Esophagus squamous epithelium (tissue), 5 donors: ENCODE measurements around the gene CD160. TPM values are rescaled to one million over a fixed set of nuclear protein-coding genes. Genes with fewer than 3 reads are reported as not detected.

Experiments used
- DNase-seq: peaks from one replicate; lab custom pipeline; 2025; lab: John Stamatoyannopoulos, UW
- H3K27ac ChIP-seq, 4 donors: fragments of 200-600 bp; sonication (generic); one replicate each; pipeline ENCODE4 v1.5.1; 2016 to 2019; ENCODE audit warnings: mild to moderate bottlenecking in 1 of 4
- H3K27me3 ChIP-seq, 4 donors: fragments of 200-600 bp; sonication (generic); 1 replicate in 3 of 4; 2 replicates in 1 of 4; pipeline versions ENCODE4 v1.5.1 to v1.6.0; 2017 to 2021; ENCODE audit warnings: antibody characterized with exemption in 1 of 4
- H3K36me3 ChIP-seq, 3 donors: fragments of 200-600 bp; sonication (generic); one replicate each; pipeline ENCODE4 v1.5.1; 2016 to 2019
- H3K4me1 ChIP-seq, 3 donors: fragments of 200-600 bp; sonication (generic); one replicate each; pipeline ENCODE4 v1.5.1; 2017 to 2019
- H3K4me3 ChIP-seq, 4 donors: fragments of 200-600 bp; sonication (generic); 1 replicate in 3 of 4; 2 replicates in 1 of 4; pipeline ENCODE4 v1.5.1; 2016 to 2019; ENCODE audit warnings: mild to moderate bottlenecking in 2 of 4, moderate library complexity in 1 of 4
- H3K9me3 ChIP-seq, 3 donors: fragments of 200-600 bp; sonication (generic); one replicate each; pipeline ENCODE4 v1.5.1; 2016 to 2019
- CTCF ChIP-seq, 6 experiments: fragments of 450-650 bp in 4 of 6; fragments of 200-600 bp in 2 of 6; sonication (generic) in 2 of 6; IDR thresholded peaks; one replicate each; pipeline ENCODE4 v1.5.1; 2016 to 2019; ENCODE audit warnings: antibody characterized with exemption in 6 of 6, mild to moderate bottlenecking in 4 of 6, moderate library complexity in 4 of 6
- POLR2A ChIP-seq, 4 donors: fragments of 450-650 bp; IDR thresholded peaks; one replicate each; pipeline ENCODE4 v1.6.1; 2017; ENCODE audit warnings: antibody characterized with exemption in 4 of 4, mild to moderate bottlenecking in 4 of 4, moderate library complexity in 3 of 4
- WGBS, 2 donors: methylation state at CpG; one replicate each; pipeline ENCODE4 v1.1.5; 2018; 5-methylcytosine and 5-hydroxymethylcytosine counted together
- intact Hi-C: fragments of 100-400 bp; cut with DNase I; formaldehyde crosslinking; loops from one replicate; pipeline ENCODE4 v1.15.0; 2022
- total RNA-seq, 4 donors: library from RNA; depleted of rRNA; stranded (reverse); fragments of >200 nt; gene quantifications; one replicate each; pipeline ENCODE4 v1.1.0, GENCODE V29; 2016
- donor health status: DM: yes; HTN: yes; CAD: no.

Gene CD160
- total RNA-seq, 4 donors from 2014 or later, result not detected

- H3K27me3 ChIP-seq, result no peaks in the 10 kb centered on the region
- WGBS, 2 donors, result 91 to 95% methylated on average over 3 of the region's 3 CpGs
- no peak for DNase-seq
Measured at GRCh38 chr1:145696630-145696960, 22.7 kb upstream of the CD160 start.

GRCh38 chr1:145701306-145701862 lies 17.9 kb upstream of the CD160 start:
- H3K4me3 ChIP-seq, result no peak overlapping the region
- no peaks in the 10 kb centered on the region for H3K27me3 ChIP-seq
- 78 to 90% methylated on average over 2 of the region's 2 CpGs for WGBS, 2 donors
- H3K36me3 ChIP-seq, result no peaks in the 10 kb centered on the region
- no peaks in the 10 kb centered on the region for H3K9me3 ChIP-seq
- H3K27ac ChIP-seq, result no peak overlapping the region
- no peak for DNase-seq
- TF ChIP-seq POLR2A (IDR thresholded peaks at IDR 0.05) (no peak), CTCF (IDR thresholded peaks at IDR 0.05) (no peak)
- intact Hi-C loops, result no loop called here
- H3K4me1 ChIP-seq, result peaks cover 0 to 4% (median 0%) of the 10 kb centered on the region in 3 donors

More at GRCh38 chr1:145696630-145696960, 22.7 kb upstream of the CD160 start:
- intact Hi-C loops, result no loop called here
- H3K4me1 ChIP-seq, result no peaks in the 10 kb centered on the region
- H3K4me3 ChIP-seq, result no peak overlapping the region
- no peak for TF ChIP-seq POLR2A (IDR thresholded peaks at IDR 0.05)
- no peak for TF ChIP-seq CTCF (IDR thresholded peaks at IDR 0.05)
- no peak overlapping the region for H3K27ac ChIP-seq
- no peaks in the 10 kb centered on the region for H3K9me3 ChIP-seq
- no peaks in the 10 kb centered on the region for H3K36me3 ChIP-seq

- 78 to 88% methylated on average over 2 of the region's 2 CpGs for WGBS, 2 donors
Measured at GRCh38 chr1:145702052-145702451, 17.2 kb upstream of the CD160 start.

GRCh38 chr1:145702826-145703225 lies 16.5 kb upstream of the CD160 start:
- Histone ChIP-seq H3K4me1 (peaks cover 0 to 5% (median 0%) of the 10 kb centered on the region in 3 donors), H3K36me3 (no peaks in the 10 kb centered on the region), H3K27me3 (no peaks in the 10 kb centered on the region), H3K4me3 (no peak overlapping the region), H3K9me3 (no peaks in the 10 kb centered on the region), H3K27ac (no peak overlapping the region)
- TF ChIP-seq CTCF (IDR thresholded peaks at IDR 0.05), result no peak
- TF ChIP-seq POLR2A (IDR thresholded peaks at IDR 0.05), result no peak
- intact Hi-C loops, result no loop called here
- DNase-seq, result no peak
- WGBS, 2 donors, result 81 to 84% methylated on average over 7 of the region's 7 CpGs

More at GRCh38 chr1:145702052-145702451, 17.2 kb upstream of the CD160 start:
- Histone ChIP-seq H3K27ac (no peak overlapping the region), H3K27me3 (no peaks in the 10 kb centered on the region), H3K4me1 (peaks cover 0 to 5% (median 0%) of the 10 kb centered on the region in 3 donors), H3K9me3 (no peaks in the 10 kb centered on the region), H3K36me3 (no peaks in the 10 kb centered on the region), H3K4me3 (no peak overlapping the region)
- intact Hi-C loops, result no loop called here
- no peak for DNase-seq
- TF ChIP-seq CTCF (IDR thresholded peaks at IDR 0.05), result no peak
- no peak for TF ChIP-seq POLR2A (IDR thresholded peaks at IDR 0.05)

- Histone ChIP-seq H3K4me1 (peaks cover 0 to 5% (median 0%) of the 10 kb centered on the region in 3 donors), H3K27me3 (no peaks in the 10 kb centered on the region), H3K4me3 (no peak overlapping the region), H3K36me3 (no peaks in the 10 kb centered on the region), H3K27ac (no peak overlapping the region), H3K9me3 (no peaks in the 10 kb centered on the region)
- TF ChIP-seq POLR2A (IDR thresholded peaks at IDR 0.05) (no peak), CTCF (IDR thresholded peaks at IDR 0.05) (no peak)
- intact Hi-C loops, result no loop called here
- no peak for DNase-seq
- WGBS, 2 donors, result 83 to 89% methylated on average over 7 of the region's 7 CpGs
Measured at GRCh38 chr1:145705622-145706021, 13.7 kb upstream of the CD160 start.
